Measurements from ENCODE around the gene LRRC71. TPM values are rescaled to one million over a fixed set of nuclear protein-coding genes. Genes with fewer than 3 reads are reported as not detected.

LRRC71 gene
- total and polyA plus RNA-seq, 10 donors = 0.03 to 0.51 (median 0.33) TPM; not detected in 4

GRCh38 chr1:156973417-156973816, 53.0 kb downstream of the LRRC71 start:
- H3K36me3 ChIP-seq = peaks cover 0 to 87% (median 19%) of the 10 kb centered on the region in 6 donors

GRCh38 chr1:156975084-156975483, 54.7 kb downstream of the LRRC71 start:
- intact Hi-C loops (cut with DNase I; ENCODE audit: low total_unique reads) = no loop called here
- Histone ChIP-seq H3K4me3 (no peak overlapping the region), H3K36me3 (peaks cover 0 to 80% (median 19%) of the 10 kb centered on the region in 6 donors), H3K9me3 (no peaks in the 10 kb centered on the region), H3K4me1 (no peaks in the 10 kb centered on the region), H3K27me3 (replicated peaks in 1 of 7) (no peaks in the 10 kb centered on the region), H3K27ac (no peak overlapping the region)
- no peak for TF ChIP-seq POLR2A (IDR thresholded peaks at IDR 0.05)
- no peak for TF ChIP-seq POLR2AphosphoS5 (IDR thresholded peaks at IDR 0.05)
- no peak for TF ChIP-seq CTCF (IDR thresholded peaks at IDR 0.05 in 8 of 11, conservative IDR thresholded peaks at IDR 0.05 in 3 of 11)
- 85 to 95% (median 86%) methylated on average over 2 of the region's 2 CpGs for WGBS, 5 donors
- DNase-seq = no peak

More at GRCh38 chr1:156973417-156973816, 53.0 kb downstream of the LRRC71 start:
- Histone ChIP-seq H3K4me3 (no peak overlapping the region), H3K4me1 (no peaks in the 10 kb centered on the region), H3K9me3 (no peaks in the 10 kb centered on the region), H3K27me3 (replicated peaks in 1 of 7) (no peaks in the 10 kb centered on the region), H3K27ac (no peak overlapping the region)
- no peak for DNase-seq
- no peak for TF ChIP-seq CTCF (IDR thresholded peaks at IDR 0.05 in 8 of 11, conservative IDR thresholded peaks at IDR 0.05 in 3 of 11)
- intact Hi-C loops (cut with DNase I; ENCODE audit: low total_unique reads) = no loop called here
- WGBS, 5 donors = 86 to 97% (median 91%) methylated on average over 2 of the region's 2 CpGs

GRCh38 chr1:156980551-156980950, 60.1 kb downstream of the LRRC71 start:
- Histone ChIP-seq H3K27ac (no peak overlapping the region), H3K4me3 (no peak overlapping the region), H3K4me1 (no peaks in the 10 kb centered on the region), H3K9me3 (no peaks in the 10 kb centered on the region), H3K27me3 (replicated peaks in 1 of 7) (no peaks in the 10 kb centered on the region), H3K36me3 (peaks cover 0 to 69% (median 27%) of the 10 kb centered on the region in 6 donors)
- TF ChIP-seq POLR2AphosphoS5 (IDR thresholded peaks at IDR 0.05) (no peak), POLR2A (IDR thresholded peaks at IDR 0.05) (no peak), CTCF (IDR thresholded peaks at IDR 0.05 in 8 of 11, conservative IDR thresholded peaks at IDR 0.05 in 3 of 11) (no peak)
- intact Hi-C loops (cut with DNase I; ENCODE audit: low total_unique reads) = no loop called here
- WGBS, 5 donors = 51 to 78% (median 63%) methylated on average over 4 of the region's 4 CpGs
- no peak for DNase-seq

Small RNA genes within 50 kb of the gene (microRNA-seq; reads per million reads assigned to microRNA genes)
- gene MIR765 = 0 reads per million in 3 donors

Small RNA genes within 50 kb of the gene (small RNA-seq; reads per million reads assigned to genes)
- 0 reads per million in 4 donors for gene MIR765

Other genes with a start within 250 kb of the LRRC71 start
- 100 to 1,000 TPM in 2 of 7 donors, 10 to 100 TPM in 5; 36.0 to 146 (median 58.3) TPM for gene NES, start 243.2 kb upstream of the LRRC71 start, total RNA-seq
- 10 to 100 TPM in 1 of 3 donors, 1 to 10 TPM in 2; 4.3 to 39.5 (median 6.7) TPM for gene NES, start 243.2 kb upstream of the LRRC71 start, polyA plus RNA-seq
- 10 to 100 TPM in 1 of 7 donors, 1 to 10 TPM in 6; 1.2 to 13.1 (median 3.8) TPM for gene CRABP2, start 215.0 kb upstream of the LRRC71 start, total RNA-seq
- gene CRABP2, start 215.0 kb upstream of the LRRC71 start, polyA plus RNA-seq = 1 to 10 TPM; 1.2 to 5.3 (median 1.8) TPM
- 10 to 100 TPM; 23.2 to 41.1 (median 32.4) TPM for gene METTL25B, start 192.2 kb upstream of the LRRC71 start, total RNA-seq
- gene METTL25B, start 192.2 kb upstream of the LRRC71 start, polyA plus RNA-seq = 10 to 100 TPM; 33.0 to 43.8 (median 42.9) TPM
- 10 to 100 TPM; 24.0 to 46.7 (median 33.8) TPM for gene ISG20L2, start 191.9 kb upstream of the LRRC71 start, total RNA-seq
- 10 to 100 TPM in 1 of 3 donors, 1 to 10 TPM in 2; 6.6 to 14.4 (median 9.8) TPM for gene ISG20L2, start 191.9 kb upstream of the LRRC71 start, polyA plus RNA-seq
- gene MRPL24, start 179.5 kb upstream of the LRRC71 start, total RNA-seq = 10 to 100 TPM; 15.2 to 45.3 (median 37.3) TPM
- 10 to 100 TPM; 64.8 to 83.5 (median 82.8) TPM for gene MRPL24, start 179.5 kb upstream of the LRRC71 start, polyA plus RNA-seq
- gene HDGF, start 169.0 kb upstream of the LRRC71 start, total RNA-seq = 100 to 1,000 TPM in 4 of 7 donors, 10 to 100 TPM in 3; 80.9 to 143 (median 110) TPM
- 100 to 1,000 TPM in 1 of 3 donors, 10 to 100 TPM in 2; 48.8 to 100 (median 66.0) TPM for gene HDGF, start 169.0 kb upstream of the LRRC71 start, polyA plus RNA-seq
- 10 to 100 TPM; 45.4 to 64.6 (median 57.9) TPM for gene PRCC, start 153.1 kb upstream of the LRRC71 start, total RNA-seq
- 10 to 100 TPM; 39.1 to 55.9 (median 52.5) TPM for gene PRCC, start 153.1 kb upstream of the LRRC71 start, polyA plus RNA-seq
- 10 to 100 TPM; 10.4 to 22.1 (median 15.1) TPM for gene SH2D2A, start 103.8 kb upstream of the LRRC71 start, total RNA-seq
- 1 to 10 TPM; 3.6 to 5.6 (median 5.2) TPM for gene SH2D2A, start 103.8 kb upstream of the LRRC71 start, polyA plus RNA-seq
- under 1 TPM in 3 of 7 donors, not detected in 4; 0.09 TPM for gene INSRR, start 61.5 kb upstream of the LRRC71 start, total RNA-seq
- gene INSRR, start 61.5 kb upstream of the LRRC71 start, polyA plus RNA-seq = under 1 TPM in 1 of 3 donors, not detected in 2; under 0.01 TPM
- 1 to 10 TPM in 1 of 7 donors, under 1 TPM in 3, not detected in 3; 0.18 to 1.4 (median 0.48) TPM for gene NTRK1, start 59.8 kb upstream of the LRRC71 start, total RNA-seq
- under 1 TPM in 2 of 3 donors, not detected in 1; 0.09 to 0.22 TPM for gene NTRK1, start 59.8 kb upstream of the LRRC71 start, polyA plus RNA-seq
- 10 to 100 TPM; 16.1 to 28.3 (median 24.2) TPM for gene PEAR1, start 26.9 kb upstream of the LRRC71 start, total RNA-seq
- 1 to 10 TPM; 1.4 to 6.2 (median 2.6) TPM for gene PEAR1, start 26.9 kb upstream of the LRRC71 start, polyA plus RNA-seq
- gene ARHGEF11, start 125.1 kb downstream of the LRRC71 start, total RNA-seq = 10 to 100 TPM; 28.4 to 65.3 (median 45.5) TPM
- 10 to 100 TPM in 1 of 3 donors, 1 to 10 TPM in 2; 3.4 to 10.2 (median 3.4) TPM for gene ARHGEF11, start 125.1 kb downstream of the LRRC71 start, polyA plus RNA-seq
- not detected for gene ETV3L, start 179.2 kb downstream of the LRRC71 start, total RNA-seq
- gene ETV3L, start 179.2 kb downstream of the LRRC71 start, polyA plus RNA-seq = not detected
- 10 to 100 TPM; 19.3 to 35.9 (median 27.0) TPM for gene ETV3, start 217.8 kb downstream of the LRRC71 start, total RNA-seq
- gene ETV3, start 217.8 kb downstream of the LRRC71 start, polyA plus RNA-seq = 1 to 10 TPM; 4.2 to 5.5 (median 5.0) TPM

Measured in spleen (tissue), 11 donors.